Calu3 (cell line): ENCODE results near the gene TRERF1. TPM values are rescaled to one million over a fixed set of nuclear protein-coding genes. Genes with fewer than 3 reads are reported as not detected.
"Not testable (repeated sequence)": the region's sequence is repeated elsewhere in the genome, so short reads cannot be mapped to it uniquely, and the experiment has no call there.

Source experiments
- BruUV-seq: library from RNA; stranded (reverse); fragments of 400-500 nt; replicated peaks from 2 replicates; lab custom pipeline; 2021; lab: Mats Ljungman, UMichigan
- CTCF ChIA-PET: fragments of 300-600 bp; sonication (Branson Sonifier 250); formaldehyde crosslinking; loops from one replicate; lab custom pipeline; 2022; ENCODE audit warnings: antibody characterized with exemption; lab: Charles Lee
- DNase-seq: peaks from one replicate; pipeline ENCODE4 v3.0.0; 2022
- H3K27ac Mint-ChIP-seq: one replicate; pipeline ENCODE4 v1.8.0; 2022; ENCODE audit warnings: mixed read lengths; ENCODE audit not compliant: unreplicated experiment
- H3K27me3 Mint-ChIP-seq: one replicate; pipeline ENCODE4 v1.8.0; 2022; ENCODE audit warnings: mixed read lengths; ENCODE audit not compliant: unreplicated experiment
- H3K36me3 Mint-ChIP-seq: one replicate; pipeline ENCODE4 v1.8.0; 2022; ENCODE audit warnings: mild to moderate bottlenecking, moderate library complexity, mixed read lengths; ENCODE audit not compliant: insufficient read depth, unreplicated experiment
- H3K4me1 Mint-ChIP-seq: one replicate; pipeline ENCODE4 v1.8.0; 2022; ENCODE audit warnings: mild to moderate bottlenecking, low read depth, mixed read lengths; ENCODE audit not compliant: unreplicated experiment
- H3K4me3 Mint-ChIP-seq: one replicate; pipeline ENCODE4 v1.8.0; 2022; ENCODE audit warnings: mild to moderate bottlenecking, low read depth, moderate library complexity, mixed read lengths; ENCODE audit not compliant: unreplicated experiment
- H3K9me3 Mint-ChIP-seq: one replicate; pipeline ENCODE4 v1.8.0; 2022; ENCODE audit warnings: low read depth, mixed read lengths; ENCODE audit not compliant: unreplicated experiment
- CTCF ChIP-seq: fragments of 200-600 bp; IDR thresholded peaks from one replicate; pipeline ENCODE4 v1.8.0; 2022; ENCODE audit warnings: antibody characterized with exemption; ENCODE audit not compliant: unreplicated experiment
- intact Hi-C: fragments of 100-400 bp; cut with micrococcal nuclease; formaldehyde crosslinking; loops from one replicate; pipeline ENCODE4 v1.10.0; 2022; ENCODE audit not compliant: unreplicated experiment
- total RNA-seq: library from RNA; stranded (reverse); gene quantifications from 2 replicates; pipeline ENCODE4 v1.2.3, GENCODE V29; 2022

Gene TRERF1
- total RNA-seq, 1 experiment from 2014 or later: 1.4 TPM

DNA sequence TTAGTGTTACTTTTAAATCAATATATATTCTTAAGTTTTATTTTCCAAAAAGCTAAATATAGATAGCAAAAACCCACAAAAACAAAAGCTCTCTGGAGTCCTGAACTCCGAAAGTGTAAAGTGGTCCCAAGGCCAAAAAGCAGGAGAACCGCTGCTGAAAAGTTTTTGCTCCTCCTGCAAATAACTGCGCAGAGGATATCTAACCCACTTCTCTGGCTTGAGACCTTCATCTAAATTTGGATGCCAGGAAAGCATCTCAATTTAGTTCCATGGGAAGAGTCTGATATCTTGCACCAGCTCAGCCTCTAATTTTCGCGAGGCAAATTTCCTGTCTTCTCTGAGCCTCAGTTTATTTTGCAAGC, 234.6 kb downstream of the TRERF1 start:
- BruUV-seq: no TSS peak
- CTCF ChIA-PET: interaction anchor here (1.2 to 1.5 kb wide), 3 partner anchors 13 to 330 kb away, joined by 4 to 5 read pairs (median 5); no protein-coding TSS in a partner anchor
- Mint-ChIP-seq H3K36me3 (peaks cover 41% of the 10 kb centered on the region), H3K27ac (peak overlapping the region; percentile 99), H3K4me3 (peak overlapping the region; percentile 96), H3K27me3 (no peaks in the 10 kb centered on the region), H3K4me1 (peaks cover 27% of the 10 kb centered on the region), H3K9me3 (no peaks in the 10 kb centered on the region)
- TF ChIP-seq CTCF: no peak
- DNase-seq: no peak
- intact Hi-C loops: loop anchor here (10.0 kb wide), 2 partner anchors 432 to 658 kb away; partner anchors contain the start of genes PRICKLE4, RPL7L1 and TOMM6

DNA sequence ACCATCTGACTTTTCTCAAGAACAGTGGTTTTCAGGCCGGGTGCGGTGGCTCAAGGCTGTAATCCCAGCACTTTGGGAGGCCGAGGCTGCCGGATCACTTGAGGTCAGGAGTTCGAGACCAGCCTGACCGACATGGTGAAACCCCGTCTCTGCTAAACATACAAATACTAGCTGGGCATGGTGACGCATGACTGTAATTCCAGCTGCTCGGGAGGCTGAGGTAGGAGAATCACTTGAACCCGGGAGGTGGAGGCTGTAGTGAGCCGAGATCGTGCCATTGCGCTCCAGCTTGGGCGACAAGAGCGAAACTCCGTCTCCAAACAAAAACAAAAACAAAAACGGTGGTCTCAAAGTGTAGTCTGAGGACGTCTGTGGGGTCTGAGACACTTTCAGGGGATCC, 235.2 kb downstream of the TRERF1 start:
- intact Hi-C loops: loop anchor here (10.0 kb wide), 2 partner anchors 432 to 658 kb away; partner anchors contain the start of genes PRICKLE4, RPL7L1 and TOMM6
- not testable (repeated sequence) for H3K27ac Mint-ChIP-seq, H3K27me3 Mint-ChIP-seq, DNase-seq, H3K9me3 Mint-ChIP-seq, BruUV-seq
- CTCF ChIA-PET: interaction anchor here (1.2 to 1.5 kb wide), 3 partner anchors 14 to 331 kb away, joined by 4 to 5 read pairs (median 5); no protein-coding TSS in a partner anchor
- Mint-ChIP-seq H3K4me1 (peaks cover 21% of the 10 kb centered on the region), H3K36me3 (peaks cover 47% of the 10 kb centered on the region), H3K4me3 (peak overlapping the region; percentile 96)

DNA sequence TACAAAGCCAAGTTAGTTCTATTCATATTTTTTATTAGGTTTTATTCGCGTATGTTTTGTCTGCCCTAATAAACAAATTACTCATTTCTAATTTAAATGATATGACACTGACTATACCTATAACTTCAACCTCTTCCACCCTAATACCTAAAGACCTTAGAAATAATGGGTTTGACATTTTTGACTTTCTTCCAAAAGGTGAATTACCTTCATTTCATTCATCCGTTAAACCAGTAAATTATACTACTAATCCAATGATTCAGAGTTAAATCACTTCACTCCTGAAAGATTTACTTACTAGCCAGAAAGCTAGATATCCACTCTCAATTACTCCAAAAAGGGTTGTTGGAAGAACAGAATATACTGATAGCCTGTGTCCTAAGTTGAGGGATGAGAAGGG, 239.3 kb downstream of the TRERF1 start:
- Mint-ChIP-seq H3K4me3 (no peak overlapping the region), H3K4me1 (no peaks in the 10 kb centered on the region), H3K36me3 (peaks cover 59% of the 10 kb centered on the region), H3K9me3 (no peaks in the 10 kb centered on the region), H3K27me3 (no peaks in the 10 kb centered on the region), H3K27ac (no peak overlapping the region)
- CTCF ChIA-PET: no interaction called here
- intact Hi-C loops: loop anchor here (10.0 kb wide), 2 partner anchors 428 to 662 kb away; partner anchors contain the start of genes PRICKLE4, RPL7L1 and TOMM6
- no peak for TF ChIP-seq CTCF
- no peak for DNase-seq
- BruUV-seq: no TSS peak

DNA sequence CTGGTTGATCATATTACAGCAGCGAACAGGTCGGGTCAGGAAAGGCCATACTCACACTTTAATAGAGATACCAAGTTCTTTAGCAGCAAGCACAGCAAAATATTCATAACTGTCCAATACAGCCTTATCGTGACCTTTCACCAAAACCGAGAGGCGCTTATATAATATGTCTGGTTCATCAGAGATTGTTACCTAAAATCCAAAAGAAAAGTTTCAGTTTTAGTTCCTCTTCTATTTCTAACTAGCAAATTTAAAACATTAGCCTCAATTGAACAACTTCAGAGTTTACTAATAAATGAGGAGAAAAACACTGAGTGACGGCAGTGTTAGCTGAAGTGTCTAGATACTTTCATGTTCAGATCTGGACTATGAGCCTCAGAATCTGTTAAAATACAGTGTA, 240.0 kb downstream of the TRERF1 start:
- BruUV-seq: no TSS peak
- Mint-ChIP-seq H3K4me1 (no peaks in the 10 kb centered on the region), H3K27me3 (no peaks in the 10 kb centered on the region), H3K4me3 (no peak overlapping the region), H3K36me3 (peaks cover 52% of the 10 kb centered on the region), H3K27ac (no peak overlapping the region), H3K9me3 (no peaks in the 10 kb centered on the region)
- CTCF ChIA-PET: interaction anchor here (0.7 kb wide), 2 partner anchors 235 to 427 kb away, joined by 4 read pairs; no protein-coding TSS in a partner anchor
- no peak for DNase-seq
- TF ChIP-seq CTCF: no peak
- intact Hi-C loops: loop anchor here (10.0 kb wide), 2 partner anchors 427 to 663 kb away; partner anchors contain the start of genes PRICKLE4, RPL7L1 and TOMM6

DNA sequence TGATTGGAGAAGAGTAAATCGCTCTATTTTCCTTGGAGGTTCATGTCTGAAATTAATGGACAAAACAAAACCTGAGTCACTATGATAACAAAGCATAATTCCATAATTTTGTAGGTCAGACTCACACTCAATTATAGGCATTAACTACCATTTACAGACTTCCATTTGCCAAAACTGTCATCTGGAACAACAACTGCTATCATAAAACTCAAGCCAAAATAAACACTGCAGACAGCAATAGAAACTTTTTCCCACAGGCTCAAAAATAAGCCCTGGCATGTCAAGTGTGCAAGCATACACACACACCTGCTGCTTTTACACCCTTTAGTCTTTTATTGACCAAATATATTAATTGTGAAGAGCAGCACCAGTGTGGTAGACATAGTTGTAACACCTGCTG, 241.2 kb downstream of the TRERF1 start:
- Mint-ChIP-seq H3K27me3 (no peaks in the 10 kb centered on the region), H3K36me3 (peaks cover 45% of the 10 kb centered on the region), H3K9me3 (no peaks in the 10 kb centered on the region), H3K27ac (no peak overlapping the region), H3K4me1 (no peaks in the 10 kb centered on the region), H3K4me3 (no peak overlapping the region)
- no peak for DNase-seq
- no peak for TF ChIP-seq CTCF
- intact Hi-C loops: loop anchor here (10.0 kb wide), 2 partner anchors 426 to 664 kb away; partner anchors contain the start of genes PRICKLE4, RPL7L1 and TOMM6
- BruUV-seq: no TSS peak
- CTCF ChIA-PET: no interaction called here

DNA sequence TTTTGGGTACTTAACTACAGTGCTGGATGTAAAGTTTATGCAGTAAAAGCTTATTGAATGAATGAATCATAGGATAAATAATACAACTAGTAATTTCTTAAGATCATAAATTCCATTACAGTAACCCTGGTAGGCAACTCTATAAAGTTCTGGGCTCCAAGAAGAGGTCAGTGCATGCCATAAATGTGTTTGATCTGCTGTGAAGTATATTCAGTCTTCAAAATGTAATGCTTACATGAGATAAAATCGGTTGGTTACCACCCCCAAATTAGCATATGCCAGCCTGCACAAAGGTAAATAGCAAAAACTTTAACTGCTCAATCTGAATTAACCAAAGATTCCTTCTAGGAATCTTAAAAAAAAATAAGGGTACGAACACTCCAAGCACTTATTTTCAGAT, 244.2 kb downstream of the TRERF1 start:
- H3K27me3 Mint-ChIP-seq, intact Hi-C loops, H3K27ac Mint-ChIP-seq, BruUV-seq, DNase-seq, H3K4me1 Mint-ChIP-seq, H3K4me3 Mint-ChIP-seq, H3K9me3 Mint-ChIP-seq: not testable (repeated sequence)
- H3K36me3 Mint-ChIP-seq: peaks cover 33% of the 10 kb centered on the region
- CTCF ChIA-PET: interaction anchor here (0.6 kb wide), 1 partner anchor 707 kb away, joined by 3 read pairs; no protein-coding TSS in a partner anchor
